IMR-90 (cell line): ENCODE results near the gene VPS41.

Source experiments
- BHLHE40 ChIP-seq: fragments of 150-350 bp; IDR thresholded peaks from 2 replicates; pipeline ENCODE4 v1.6.1; 2016; ENCODE audit warnings: mild to moderate bottlenecking, low read depth, low read length
- CEBPB ChIP-seq: IDR thresholded peaks from 2 replicates; pipeline ENCODE4 v1.6.1; 2012; ENCODE audit warnings: low read depth, low read length, improper control_type of control experiment
- CTCF ChIP-seq: conservative IDR thresholded peaks from 2 replicates; pipeline ENCODE4 v1.5.1; 2012; ENCODE audit warnings: mild to moderate bottlenecking, low read depth, low read length, improper control_type of control experiment
- MAFK ChIP-seq: IDR thresholded peaks from 2 replicates; pipeline ENCODE4 v1.6.1; 2012; ENCODE audit warnings: low read depth, low read length, improper control_type of control experiment
- MAZ ChIP-seq: IDR thresholded peaks from 2 replicates; pipeline ENCODE4 v1.6.1; 2012; ENCODE audit warnings: low read depth, mild to moderate bottlenecking, low read length, improper control_type of control experiment, moderate library complexity, borderline replicate concordance
- MXI1 ChIP-seq: IDR thresholded peaks from 2 replicates; pipeline ENCODE4 v1.6.1; 2012; ENCODE audit warnings: low read depth, mild to moderate bottlenecking, low read length, moderate library complexity, borderline replicate concordance
- POLR2A ChIP-seq: IDR thresholded peaks from 2 replicates; pipeline ENCODE4 v1.6.1; 2012; ENCODE audit warnings: mild to moderate bottlenecking, low read depth, low read length
- RAD21 ChIP-seq: IDR thresholded peaks from 2 replicates; pipeline ENCODE4 v1.6.1; 2012; ENCODE audit warnings: low read length, improper control_type of control experiment

- TF ChIP-seq CTCF: no peak
- TF ChIP-seq BHLHE40: no peak
- no peak for TF ChIP-seq MXI1
- no peak for TF ChIP-seq POLR2A
- TF ChIP-seq RAD21: no peak
- TF ChIP-seq MAZ: no peak
- TF ChIP-seq MAFK: no peak
- TF ChIP-seq CEBPB: no peak
These were observed 83.1 kb downstream of the VPS41 start for GRCh38 chr7:38825721-38826440.
